Sigmoid colon (tissue), 7 donors: Measurements from ENCODE around the gene CLDN12. TPM values are rescaled to one million over a fixed set of nuclear protein-coding genes. Genes with fewer than 3 reads are reported as not detected.

Experiments
- DNase-seq: peaks from one replicate; pipeline ENCODE4 v3.0.0-alpha.2; 2019
- H3K27ac ChIP-seq, 4 donors: fragments of 200-600 bp; sonication (generic); one replicate each; pipeline ENCODE4 v1.5.1; 2016 to 2019; ENCODE audit warnings: mild to moderate bottlenecking in 1 of 4
- H3K27me3 ChIP-seq, 3 donors: fragments of 200-600 bp; sonication (generic); one replicate each; pipeline ENCODE4 v1.5.1; 2019; ENCODE audit warnings: mild to moderate bottlenecking in 1 of 3
- H3K36me3 ChIP-seq, 4 donors: fragments of 200-600 bp; sonication (generic); one replicate each; pipeline ENCODE4 v1.5.1; 2016 to 2019
- H3K4me1 ChIP-seq, 4 donors: fragments of 200-600 bp; sonication (generic); one replicate each; pipeline ENCODE4 v1.5.1; 2017 to 2019
- H3K4me3 ChIP-seq, 4 donors: fragments of 200-600 bp; sonication (generic); one replicate each; pipeline ENCODE4 v1.5.1; 2017 to 2019; ENCODE audit warnings: mild to moderate bottlenecking in 2 of 4, moderate library complexity in 1 of 4
- H3K9me3 ChIP-seq, 4 donors: fragments of 200-600 bp in 3 of 4; sonication (generic) in 3 of 4; one replicate each; pipeline versions ENCODE4 v1.5.1 to v1.6.1; 2013 to 2019
- CTCF ChIP-seq, 4 experiments: fragments of 450-650 bp in 3 of 4; fragments of 200-600 bp in 1 of 4; IDR thresholded peaks; one replicate each; pipeline ENCODE4 v1.5.1; 2016 to 2019; ENCODE audit warnings: antibody characterized with exemption in 4 of 4, mild to moderate bottlenecking in 3 of 4, moderate library complexity in 2 of 4
- EP300 ChIP-seq, 4 donors: sonication (generic); formaldehyde crosslinking; IDR thresholded peaks; one replicate each; pipeline ENCODE4 v1.6.1; 2017; ENCODE audit warnings: antibody characterized with exemption in 4 of 4
- POLR2A ChIP-seq, 2 donors: fragments of 450-650 bp; IDR thresholded peaks; one replicate each; pipeline ENCODE4 v1.6.1; 2016; ENCODE audit warnings: antibody characterized with exemption in 2 of 2, mild to moderate bottlenecking in 2 of 2, moderate library complexity in 2 of 2
- POLR2AphosphoS5 ChIP-seq, 4 donors: sonication (generic); formaldehyde crosslinking; IDR thresholded peaks; one replicate each; pipeline ENCODE4 v1.6.1; 2017; ENCODE audit warnings: antibody characterized with exemption in 4 of 4
- WGBS, 2 donors: extraction: QIAGEN DNeasy Blood & Tissue Kit; methylation state at CpG; one replicate each; pipeline ENCODE4 v1.1.7; 2013; 5-methylcytosine and 5-hydroxymethylcytosine counted together
- intact Hi-C: fragments of 100-400 bp; cut with DNase I; formaldehyde crosslinking; loops from one replicate; pipeline ENCODE4 v1.15.1; 2023
- polyA plus RNA-seq, 3 donors: library from polyadenylated mRNA; stranded (reverse); fragments of 200-250 nt; gene quantifications; one replicate each; pipeline ENCODE4 v1.2.3, GENCODE V29; 2013
- total RNA-seq, 4 donors: library from RNA; depleted of rRNA; stranded (reverse); fragments of >200 nt; gene quantifications; one replicate each; pipeline ENCODE4 v1.1.0, GENCODE V29; 2016
- donor health status: healthy with polysubstance abuse.
- donor health status: Bipolar disorder and iron deficiency.
- donor health status: healthy.

CLDN12 gene
- total and polyA plus RNA-seq, 7 donors = 4.6 to 33.9 (median 22.3) TPM

GRCh38 chr7:90424720-90425119, 21.5 kb downstream of the CLDN12 start:
- Histone ChIP-seq H3K4me3 (no peak overlapping the region), H3K27ac (no peak overlapping the region), H3K36me3 (no peaks in the 10 kb centered on the region), H3K27me3 (no peaks in the 10 kb centered on the region), H3K4me1 (no peaks in the 10 kb centered on the region), H3K9me3 (no peaks in the 10 kb centered on the region)
- TF ChIP-seq POLR2AphosphoS5 (IDR thresholded peaks at IDR 0.05) = no peak
- no peak for TF ChIP-seq CTCF (IDR thresholded peaks at IDR 0.05)
- no peak for TF ChIP-seq EP300 (IDR thresholded peaks at IDR 0.05)
- TF ChIP-seq POLR2A (IDR thresholded peaks at IDR 0.05) = no peak
- WGBS, 2 donors = 82 to 89% methylated on average over 3 of the region's 3 CpGs
- no peak for DNase-seq
- intact Hi-C loops = loop anchor here (5.0 to 10.0 kb wide), 2 partner anchors 110 to 272 kb away; partner anchors contain the start of gene STEAP1

GRCh38 chr7:90425376-90425775, 22.1 kb downstream of the CLDN12 start:
- Histone ChIP-seq H3K27me3 (no peaks in the 10 kb centered on the region), H3K27ac (no peak overlapping the region), H3K4me3 (no peak overlapping the region), H3K4me1 (no peaks in the 10 kb centered on the region), H3K9me3 (no peaks in the 10 kb centered on the region), H3K36me3 (no peaks in the 10 kb centered on the region)
- intact Hi-C loops = loop anchor here (5.0 to 10.0 kb wide), 2 partner anchors 111 to 273 kb away; partner anchors contain the start of gene STEAP1
- no peak for TF ChIP-seq POLR2A (IDR thresholded peaks at IDR 0.05)
- TF ChIP-seq POLR2AphosphoS5 (IDR thresholded peaks at IDR 0.05) = no peak
- TF ChIP-seq EP300 (IDR thresholded peaks at IDR 0.05) = no peak
- no peak for TF ChIP-seq CTCF (IDR thresholded peaks at IDR 0.05)
- no peak for DNase-seq
- 53 to 68% methylated on average over 2 of the region's 2 CpGs for WGBS, 2 donors

- no peak for DNase-seq
- H3K4me3 ChIP-seq = no peak overlapping the region
- intact Hi-C loops = no loop called here
- no peak overlapping the region for H3K27ac ChIP-seq
- H3K9me3 ChIP-seq = peaks cover 0 to 8% (median 0%) of the 10 kb centered on the region in 4 donors
- TF ChIP-seq CTCF (IDR thresholded peaks at IDR 0.05) (no peak), EP300 (IDR thresholded peaks at IDR 0.05) (no peak), POLR2A (IDR thresholded peaks at IDR 0.05) (no peak), POLR2AphosphoS5 (IDR thresholded peaks at IDR 0.05) (no peak)
- no peaks in the 10 kb centered on the region for H3K4me1 ChIP-seq
- H3K27me3 ChIP-seq = no peaks in the 10 kb centered on the region
- no peaks in the 10 kb centered on the region for H3K36me3 ChIP-seq
- WGBS, 2 donors = 91 to 92% methylated on average over 6 of the region's 6 CpGs
Measured at GRCh38 chr7:90430614-90431460, 27.6 kb downstream of the CLDN12 start.

- no peaks in the 10 kb centered on the region for H3K36me3 ChIP-seq
- TF ChIP-seq CTCF (IDR thresholded peaks at IDR 0.05) (no peak), EP300 (IDR thresholded peaks at IDR 0.05) (no peak), POLR2AphosphoS5 (IDR thresholded peaks at IDR 0.05) (no peak), POLR2A (IDR thresholded peaks at IDR 0.05) (no peak)
- 69 to 80% methylated on average over 10 of the region's 10 CpGs for WGBS, 2 donors
- peaks cover 0 to 8% (median 0%) of the 10 kb centered on the region in 4 donors for H3K9me3 ChIP-seq
- H3K27ac ChIP-seq = no peak overlapping the region
- intact Hi-C loops = no loop called here
- no peak overlapping the region for H3K4me3 ChIP-seq
- no peak for DNase-seq
- H3K4me1 ChIP-seq = no peaks in the 10 kb centered on the region
- no peaks in the 10 kb centered on the region for H3K27me3 ChIP-seq
Measured at GRCh38 chr7:90432752-90433151, 29.5 kb downstream of the CLDN12 start.
